Fibroblast of peridontal ligament (primary cell): Measurements from ENCODE around the gene PDE3A.
"Not testable (repeated sequence)": the region's sequence is repeated elsewhere in the genome, so short reads cannot be mapped to it uniquely, and the experiment has no call there.

ENCODE experiments used
- DNase-seq: peaks from one replicate; pipeline ENCODE4 v3.0.0-alpha.2; 2010; ENCODE audit errors: extremely low read depth

Gene PDE3A

GRCh38 chr12:20374795-20375194, 6.5 kb downstream of the PDE3A start:
- DNase-seq = no peak

GRCh38 chr12:20375560-20375959, 7.2 kb downstream of the PDE3A start:
- no peak for DNase-seq

GRCh38 chr12:20376984-20377383, 8.6 kb downstream of the PDE3A start:
- peak; percentile 52 for DNase-seq

- no peak for DNase-seq
Measured at GRCh38 chr12:20377750-20378149, 9.4 kb downstream of the PDE3A start.

DNA sequence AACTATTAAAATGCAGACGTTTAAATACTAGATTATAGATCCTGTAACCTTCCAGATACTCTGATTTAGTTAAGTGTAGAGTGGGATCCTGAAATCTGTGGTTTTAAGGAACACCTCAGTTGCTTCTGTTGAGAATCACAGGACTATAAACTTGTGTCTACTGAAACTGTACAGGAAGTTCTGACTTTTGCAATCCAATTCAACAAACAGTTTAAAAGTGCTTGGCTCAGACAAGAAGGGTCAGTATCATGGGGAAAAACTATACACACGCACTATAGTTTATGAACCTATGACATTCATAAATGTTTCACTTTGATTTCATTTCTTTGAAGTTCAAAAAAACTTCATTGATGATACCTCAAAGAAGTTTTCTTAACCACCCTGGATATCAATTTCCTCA, 13.8 kb downstream of the PDE3A start:
- DNase-seq = no peak

DNA sequence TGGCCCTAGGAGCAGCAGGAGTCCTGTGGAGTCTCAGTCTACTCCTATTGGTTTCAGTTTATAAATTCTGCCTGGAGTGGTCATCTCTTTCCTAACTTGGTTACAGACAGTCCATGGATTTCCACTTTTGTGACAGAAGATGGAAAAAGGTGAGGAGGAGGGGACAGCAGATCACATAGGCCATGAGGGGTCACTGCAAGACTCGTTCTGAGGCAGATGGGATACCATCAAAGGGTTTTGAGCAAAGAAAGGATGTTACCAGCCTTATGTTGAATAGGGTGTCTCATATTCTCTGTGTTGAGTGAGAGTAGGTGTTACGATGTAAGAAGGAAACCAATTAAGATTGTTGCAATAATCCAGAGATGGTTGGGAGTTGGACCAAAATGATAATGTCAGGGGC, 15.3 kb downstream of the PDE3A start:
- DNase-seq = no peak

- not testable (repeated sequence) for DNase-seq
Measured at GRCh38 chr12:20384836-20385235, 16.5 kb downstream of the PDE3A start.

DNA sequence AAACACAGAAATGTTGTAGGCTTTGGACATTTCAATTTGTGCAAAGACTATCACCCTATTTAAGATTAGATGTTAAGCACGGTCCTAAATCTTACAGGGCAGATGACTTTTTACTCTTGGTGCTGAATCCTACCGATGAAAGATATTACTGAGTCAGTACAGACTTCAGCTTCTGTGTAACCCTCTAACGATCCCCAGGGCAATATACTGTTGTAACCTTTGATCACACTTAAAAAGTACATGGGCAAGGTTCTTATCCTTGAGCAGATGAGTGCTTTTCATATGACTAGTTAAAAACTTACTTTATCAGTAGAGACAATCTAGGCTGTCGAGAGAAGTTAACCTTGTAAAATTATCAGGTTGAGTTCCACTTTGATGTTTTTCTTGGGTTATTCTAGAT, 22.5 kb downstream of the PDE3A start:
- DNase-seq = no peak

- no peak for DNase-seq
Measured at GRCh38 chr12:20392339-20392738, 24.0 kb downstream of the PDE3A start.

- no peak for DNase-seq
Measured at GRCh38 chr12:20393707-20394106, 25.4 kb downstream of the PDE3A start.

DNA sequence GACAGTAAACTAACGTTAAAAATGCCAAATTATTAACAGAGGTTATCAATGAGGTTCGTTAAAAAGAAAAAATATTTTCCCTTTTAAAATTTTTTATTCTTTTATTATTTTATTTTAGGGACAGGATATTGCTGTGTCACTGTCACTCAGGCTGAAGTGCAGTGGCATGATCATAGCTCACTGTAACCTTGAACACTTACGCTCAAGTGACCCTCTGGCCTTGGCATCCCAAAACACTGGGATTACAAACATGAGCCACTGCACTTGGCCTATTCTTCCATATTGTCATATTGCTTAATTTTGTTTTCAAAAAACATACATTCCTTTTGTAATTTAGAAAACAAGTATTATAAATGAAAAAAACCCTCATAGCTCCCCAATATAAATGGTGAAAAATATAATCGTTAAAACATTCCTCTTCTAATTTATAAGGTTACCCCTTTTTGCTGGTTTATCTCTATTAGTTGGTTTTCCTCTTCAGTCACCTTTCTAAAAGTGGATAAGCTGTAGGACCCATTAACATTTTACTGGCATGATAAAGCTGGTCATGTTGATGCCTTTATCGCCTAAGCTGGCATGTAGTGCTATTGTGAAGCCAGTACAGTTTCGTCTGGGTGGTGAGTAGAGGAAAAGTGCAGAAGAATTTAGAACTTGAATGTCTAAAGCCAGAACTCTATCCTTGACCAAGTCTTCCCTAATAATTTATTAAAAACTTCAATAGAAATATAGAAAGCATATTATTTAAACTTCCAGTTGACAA, 27.6 kb downstream of the PDE3A start:
- no peak for DNase-seq

DNA sequence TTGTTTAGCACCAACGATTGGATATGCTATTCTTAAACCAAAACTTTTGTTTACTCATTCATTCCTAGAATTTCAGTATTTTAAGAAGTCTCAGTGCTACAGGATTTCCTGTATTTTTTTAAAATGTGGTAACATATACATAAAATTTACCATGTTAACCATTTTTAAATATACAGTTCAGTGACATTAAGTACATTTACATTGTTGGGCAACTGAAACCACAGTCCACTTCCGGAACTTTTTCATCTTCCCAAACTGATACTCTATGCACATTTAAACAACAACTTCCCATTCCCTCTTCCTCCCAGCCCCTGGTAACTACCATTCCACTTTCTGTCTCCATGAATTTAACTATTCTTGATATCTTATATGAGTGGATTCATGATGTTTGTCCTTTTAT, 30.3 kb downstream of the PDE3A start:
- DNase-seq = no peak

- DNase-seq = no peak
Measured at GRCh38 chr12:20400003-20400402, 31.7 kb downstream of the PDE3A start.

DNA sequence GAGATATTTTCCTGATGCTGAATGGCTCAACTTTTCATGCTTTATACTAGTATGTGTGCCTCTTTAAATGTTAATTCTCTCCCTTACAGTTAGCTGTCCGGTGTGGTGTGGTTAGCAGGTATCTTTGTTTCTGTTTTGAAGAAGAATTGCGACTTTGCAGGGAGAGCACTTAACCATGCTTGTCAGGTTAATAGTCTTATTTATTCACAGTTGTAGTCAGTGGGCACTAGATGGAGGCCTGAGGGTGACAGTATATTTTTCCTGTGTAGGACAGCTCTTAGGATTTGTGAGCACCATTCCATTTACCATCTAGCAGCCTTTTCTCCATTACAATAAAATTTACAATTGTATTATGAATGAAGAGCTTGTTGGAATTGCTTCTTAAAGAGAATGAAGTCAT, 34.9 kb downstream of the PDE3A start:
- no peak for DNase-seq

DNA sequence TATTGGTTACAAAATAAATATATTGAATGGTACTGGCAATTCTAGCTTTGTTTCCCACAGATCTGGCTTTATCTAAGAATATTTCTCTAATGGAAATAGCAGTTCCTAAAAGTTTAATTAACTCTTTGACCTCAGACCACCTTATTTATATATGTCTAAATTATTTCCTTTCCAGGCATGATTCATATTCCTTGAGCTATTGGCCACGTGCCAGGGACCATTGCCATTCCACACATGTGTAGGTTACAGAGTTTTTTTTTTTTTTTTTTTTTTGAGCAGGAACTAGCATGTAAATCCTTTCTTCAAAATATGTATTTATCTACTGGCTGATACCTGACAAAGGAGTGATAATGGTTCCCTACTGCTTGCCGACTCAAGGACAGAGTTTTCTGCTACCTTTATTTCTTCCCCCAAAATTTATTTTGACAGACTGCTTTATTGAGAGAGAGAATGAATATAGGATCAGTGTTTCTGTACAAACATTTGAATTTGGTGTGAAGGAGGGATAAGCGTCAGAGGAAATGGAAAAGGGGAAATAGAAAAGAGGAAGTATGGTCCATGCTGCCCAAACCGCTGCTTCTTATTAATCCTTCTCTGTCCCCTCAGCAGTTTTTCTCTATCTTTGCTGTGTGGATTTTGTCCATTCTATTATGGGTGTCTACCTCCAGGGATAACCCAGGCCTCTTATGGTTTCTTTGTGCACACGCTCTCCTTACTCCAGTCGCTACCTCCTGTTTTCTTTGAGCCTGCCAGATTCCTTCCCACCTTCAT, 36.4 kb downstream of the PDE3A start:
- DNase-seq = no peak

DNA sequence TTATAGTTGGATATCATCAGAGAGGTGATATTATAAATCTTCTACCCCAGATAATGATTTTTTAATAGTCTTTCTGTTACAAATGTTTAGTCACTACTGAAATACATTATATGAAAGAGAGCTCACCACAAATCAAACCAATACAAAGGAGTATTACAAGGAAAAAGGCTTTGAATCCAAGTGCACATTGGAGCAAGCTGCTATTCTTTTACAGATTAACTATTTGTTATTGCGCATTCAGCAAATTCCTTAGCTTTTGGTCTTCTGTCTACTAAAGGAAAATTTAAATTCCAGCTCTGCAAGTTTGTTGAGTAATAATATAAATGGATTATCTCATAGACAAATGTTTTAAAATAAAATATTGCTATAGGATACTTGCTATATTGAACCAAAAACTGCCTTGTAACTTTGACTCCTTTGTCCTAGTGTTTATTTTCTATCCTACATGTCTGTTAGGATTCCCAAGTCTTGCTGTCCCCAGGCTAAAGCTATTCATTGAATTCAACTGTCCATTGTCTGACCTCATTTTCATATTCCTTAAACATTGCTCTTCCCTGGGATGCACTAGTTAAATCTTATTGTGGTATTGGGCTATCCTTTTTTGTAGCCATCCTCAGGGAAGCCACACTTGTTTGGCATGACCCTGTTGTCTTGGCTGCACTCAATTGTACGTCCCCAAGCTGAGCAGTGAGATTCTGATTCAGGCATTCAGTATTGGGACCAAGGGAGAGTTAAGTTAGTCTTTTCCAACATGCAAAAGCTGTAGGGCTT, 41.5 kb downstream of the PDE3A start:
- no peak for DNase-seq

GRCh38 chr12:20410734-20411133, 42.4 kb downstream of the PDE3A start:
- DNase-seq = no peak

GRCh38 chr12:20411345-20411744, 43.0 kb downstream of the PDE3A start:
- DNase-seq = no peak

DNA sequence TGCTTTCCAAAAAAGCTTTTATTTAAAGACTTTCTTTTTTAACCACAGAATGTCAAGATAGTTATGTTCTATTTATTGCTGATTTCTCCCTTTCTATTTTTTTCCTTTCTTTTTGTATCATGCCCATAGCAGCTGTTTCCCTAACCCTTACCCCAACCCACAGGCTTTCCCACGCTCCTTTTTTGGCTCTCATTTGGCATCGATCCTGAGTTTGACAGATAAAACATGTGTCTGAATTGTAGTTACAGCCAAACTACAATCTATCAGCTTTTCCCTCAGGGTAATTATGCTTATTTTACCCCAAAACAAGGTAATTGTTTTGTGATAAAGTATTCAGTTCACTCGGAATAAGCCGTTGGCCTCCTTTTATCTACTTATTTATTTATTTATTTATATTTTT, 46.7 kb downstream of the PDE3A start:
- DNase-seq = peak; percentile 30

DNA sequence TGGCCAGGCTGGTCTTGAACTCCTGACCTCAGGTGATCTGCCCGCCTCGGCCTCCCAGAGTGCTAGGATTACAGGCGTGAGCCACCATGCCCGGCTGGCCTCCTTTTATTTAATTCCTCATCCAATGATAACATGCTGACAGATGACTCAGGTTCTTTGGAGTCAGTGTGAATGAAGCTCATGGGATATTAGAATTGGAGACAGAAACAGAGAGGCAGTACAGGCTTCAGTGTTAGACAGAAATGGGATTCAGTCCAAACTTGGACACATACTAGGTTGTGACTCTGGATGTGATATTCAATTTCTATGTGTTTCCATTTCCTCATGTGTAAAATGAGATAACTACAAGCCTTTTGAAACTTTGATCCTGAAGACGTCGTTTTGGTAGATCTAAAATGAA, 47.3 kb downstream of the PDE3A start:
- no peak for DNase-seq

DNA sequence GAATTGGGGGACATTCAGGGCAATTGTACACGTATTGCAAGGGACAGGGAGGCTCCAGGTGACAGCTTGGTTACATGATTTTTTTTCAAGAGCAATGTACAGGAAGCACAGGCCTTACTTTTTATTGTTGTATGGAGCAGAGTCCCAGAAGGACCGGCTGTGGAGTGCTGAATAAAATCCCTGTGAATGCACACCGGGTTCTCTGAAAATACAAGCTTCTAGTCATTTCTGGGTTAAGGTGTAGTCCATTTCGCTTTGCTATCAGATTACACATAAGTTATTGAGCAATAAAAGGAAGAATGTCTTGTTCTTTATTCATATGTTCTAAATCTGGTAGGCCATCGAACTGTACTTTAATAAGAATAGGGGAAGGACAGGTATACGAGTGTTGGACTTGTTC, 52.2 kb downstream of the PDE3A start:
- no peak for DNase-seq

DNA sequence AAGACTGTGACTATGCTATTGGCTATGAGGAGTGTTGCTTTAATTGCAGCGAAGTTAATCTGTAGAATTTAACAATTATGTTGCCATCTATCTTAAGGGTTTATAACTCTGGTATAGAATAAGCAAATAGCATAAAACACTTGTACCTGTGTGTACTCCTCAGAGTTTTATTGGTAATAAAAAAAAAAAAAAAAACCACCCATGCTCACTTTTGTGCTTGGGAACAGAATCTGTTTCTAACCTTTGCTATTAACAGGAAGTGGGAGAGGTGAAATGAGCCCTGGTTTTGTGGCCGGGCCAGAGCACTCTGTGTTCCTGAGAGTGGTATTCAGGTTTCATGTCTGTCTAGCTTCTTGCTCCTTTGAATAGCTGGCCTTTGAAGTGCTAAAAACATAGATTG, 53.1 kb downstream of the PDE3A start:
- no peak for DNase-seq

- DNase-seq = no peak
Measured at GRCh38 chr12:20423557-20423956, 55.2 kb downstream of the PDE3A start.
